ENCODE measurements around the gene CCDC88C.

GRCh38 chr14:91229743-91230200, 187.8 kb downstream of the CCDC88C start:
- TF ChIP-seq CTCF (IDR thresholded peaks at IDR 0.05; ENCODE audit: insufficient read depth, low read depth, low read length): no peak
- no peak for TF ChIP-seq EZH2 (IDR thresholded peaks at IDR 0.05; ENCODE audit: insufficient read depth, low read length)
